ENCODE data around the gene SPTLC2. TPM values are rescaled to one million over a fixed set of nuclear protein-coding genes. Genes with fewer than 3 reads are reported as not detected.

Gene SPTLC2
- total RNA-seq, 1 experiment from 2014 or later, result 32.6 TPM

- Mint-ChIP-seq H3K27me3 (ENCODE audit: low read depth) (no peaks in the 10 kb centered on the region), H3K9me3 (no peaks in the 10 kb centered on the region), H3K36me3 (ENCODE audit: insufficient read depth in 1 of 3, low read depth in 3 of 3) (peaks cover 0 to 7% (median 0%) of the 10 kb centered on the region in 3 experiments; a peak in 1 of 7 replicates), H3K27ac (peak overlapping the region in 1 of 3 experiments; percentile 53; a peak in 1 of 7 replicates), H3K4me1 (peaks cover 42 to 44% of the 10 kb centered on the region in 2 experiments), H3K4me3 (no peak overlapping the region; a peak in 1 of 5 replicates)
- H3K23ac ChIP-seq (ENCODE audit: insufficient read length, low read depth, low read length), result no peak overlapping the region
- no peaks in the 10 kb centered on the region for H3K4me1 ChIP-seq (ENCODE audit: insufficient read depth, low read length)
- no peak overlapping the region for H3K14ac ChIP-seq (ENCODE audit: insufficient read depth, low read length)
- no peak overlapping the region for H3K4me2 ChIP-seq (ENCODE audit: insufficient read depth, insufficient read length, low read length)
- no peaks in the 10 kb centered on the region for H3K27me3 ChIP-seq (ENCODE audit: insufficient read depth, low read length)
- no peak overlapping the region for H2BK12ac ChIP-seq (ENCODE audit: insufficient read length, low read depth, low read length)
- TF ChIP-seq, protein P1, sequence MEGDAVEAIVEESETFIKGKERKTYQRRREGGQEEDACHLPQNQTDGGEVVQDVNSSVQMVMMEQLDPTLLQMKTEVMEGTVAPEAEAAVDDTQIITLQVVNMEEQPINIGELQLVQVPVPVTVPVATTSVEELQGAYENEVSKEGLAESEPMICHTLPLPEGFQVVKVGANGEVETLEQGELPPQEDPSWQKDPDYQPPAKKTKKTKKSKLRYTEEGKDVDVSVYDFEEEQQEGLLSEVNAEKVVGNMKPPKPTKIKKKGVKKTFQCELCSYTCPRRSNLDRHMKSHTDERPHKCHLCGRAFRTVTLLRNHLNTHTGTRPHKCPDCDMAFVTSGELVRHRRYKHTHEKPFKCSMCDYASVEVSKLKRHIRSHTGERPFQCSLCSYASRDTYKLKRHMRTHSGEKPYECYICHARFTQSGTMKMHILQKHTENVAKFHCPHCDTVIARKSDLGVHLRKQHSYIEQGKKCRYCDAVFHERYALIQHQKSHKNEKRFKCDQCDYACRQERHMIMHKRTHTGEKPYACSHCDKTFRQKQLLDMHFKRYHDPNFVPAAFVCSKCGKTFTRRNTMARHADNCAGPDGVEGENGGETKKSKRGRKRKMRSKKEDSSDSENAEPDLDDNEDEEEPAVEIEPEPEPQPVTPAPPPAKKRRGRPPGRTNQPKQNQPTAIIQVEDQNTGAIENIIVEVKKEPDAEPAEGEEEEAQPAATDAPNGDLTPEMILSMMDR (conservative IDR thresholded peaks at IDR 0.05), result no peak
- H2AK5ac ChIP-seq (ENCODE audit: insufficient read length, low read length), result no peak overlapping the region
- no peak overlapping the region for H2AFZ ChIP-seq (ENCODE audit: low read length)
- DNase-seq, result no peak
- no peaks in the 10 kb centered on the region for H4K20me1 ChIP-seq (ENCODE audit: control insufficient read depth, insufficient read depth, insufficient read length)
- H3T11ph ChIP-seq (ENCODE audit: low read length), result no peak overlapping the region
- H3K27ac ChIP-seq (ENCODE audit: insufficient read length, low read depth, low read length), result no peak overlapping the region
- no peak overlapping the region for H2BK15ac ChIP-seq (ENCODE audit: low read depth, low read length)
- no CpG with 5 or more reads among the region's 1 CpG for WGBS (ENCODE audit: extremely low coverage, insufficient read length, low lambda C conversion rate)
- H3K9me3 ChIP-seq (ENCODE audit: control insufficient read depth, low read depth, low read length), result no peaks in the 10 kb centered on the region
- no peak overlapping the region for H2BK20ac ChIP-seq (ENCODE audit: low read depth, low read length, poor library complexity, severe bottlenecking)
- no peak overlapping the region for H4K5ac ChIP-seq (ENCODE audit: insufficient read length, low read depth, low read length)
- no peak overlapping the region for H3K56ac ChIP-seq (ENCODE audit: insufficient read length, low read depth, low read length)
- H3K9ac ChIP-seq (ENCODE audit: extremely low read depth, insufficient read length, low read length), result no peak overlapping the region
- H3K79me1 ChIP-seq (ENCODE audit: insufficient read depth, low read depth, low read length, poor library complexity, severe bottlenecking), result peaks cover 3% of the 10 kb centered on the region
- peaks cover 23% of the 10 kb centered on the region; the same call in 1 of the 2 replicates for H3K79me2 ChIP-seq (ENCODE audit: insufficient read depth, low read length)
- H2BK120ac ChIP-seq (ENCODE audit: low read depth, low read length, poor library complexity, severe bottlenecking), result no peak overlapping the region
- no peak overlapping the region for H4K8ac ChIP-seq (replicated peaks; ENCODE audit: insufficient read length, low read depth, low read length)
- H2BK5ac ChIP-seq (ENCODE audit: insufficient read length, low read length), result no peak overlapping the region
- H3K23me2 ChIP-seq (ENCODE audit: insufficient read length, low read depth, low read length, poor library complexity, severe bottlenecking), result peaks cover 6% of the 10 kb centered on the region
- no peak overlapping the region for H3K18ac ChIP-seq (ENCODE audit: insufficient read length, low read depth, low read length)
- no peak overlapping the region for H4K91ac ChIP-seq (ENCODE audit: insufficient read length, low read depth, low read length)
- H3K4ac ChIP-seq (ENCODE audit: low read depth, low read length), result no peak overlapping the region
Observed at GRCh38 chr14:77613201-77613600, 3.2 kb downstream of the SPTLC2 start.
